Neuronal stem cell (in vitro differentiated cells): ENCODE measurements around the gene HACL1. TPM values are rescaled to one million over a fixed set of nuclear protein-coding genes. Genes with fewer than 3 reads are reported as not detected.

ENCODE experiments used
- DNase-seq: peaks from one replicate; pipeline ENCODE4 v3.0.0-alpha.2; 2013; ENCODE audit warnings: low spot score
- H2AFZ ChIP-seq: one replicate; pipeline ENCODE4 v1.6.1; 2013; ENCODE audit warnings: mild to moderate bottlenecking, low read length, inconsistent platforms
- H2AK5ac ChIP-seq: 2 replicates; pipeline ENCODE4 v1.6.1; 2013; ENCODE audit warnings: low read depth, mild to moderate bottlenecking, inconsistent platforms, low read length, moderate library complexity, mixed read lengths
- H2BK120ac ChIP-seq: 2 replicates; pipeline ENCODE4 v1.6.1; 2013; ENCODE audit warnings: low read depth, mild to moderate bottlenecking, inconsistent platforms, low read length, moderate library complexity, mixed read lengths
- H2BK12ac ChIP-seq: one replicate; pipeline ENCODE4 v1.6.1; 2013; ENCODE audit warnings: low read length, inconsistent platforms
- H2BK15ac ChIP-seq: 2 replicates; pipeline ENCODE4 v1.6.1; 2013; ENCODE audit warnings: mild to moderate bottlenecking, low read length, inconsistent platforms, mixed read lengths
- H2BK5ac ChIP-seq: one replicate; pipeline ENCODE4 v1.6.1; 2013; ENCODE audit warnings: inconsistent platforms, mild to moderate bottlenecking, low read length, moderate library complexity
- H3K14ac ChIP-seq: one replicate; pipeline ENCODE4 v1.6.1; 2013; ENCODE audit warnings: low read length, inconsistent platforms
- H3K18ac ChIP-seq: 2 replicates; pipeline ENCODE4 v1.6.1; 2013; ENCODE audit warnings: low read length, inconsistent platforms
- H3K23ac ChIP-seq: 2 replicates; pipeline ENCODE4 v1.6.1; 2013; ENCODE audit warnings: low read depth, mild to moderate bottlenecking, mixed read lengths, low read length, inconsistent platforms; ENCODE audit not compliant: poor library complexity
- H3K27ac ChIP-seq: replicated peaks from 3 replicates; pipeline ENCODE4 v1.5.1; 2013; ENCODE audit warnings: low read length, inconsistent platforms
- H3K27me3 ChIP-seq, 3 experiments: 2 replicates each; pipeline ENCODE4 v1.6.1; 2013; ENCODE audit warnings: low read length in 3 of 3, mild to moderate bottlenecking in 2 of 3, inconsistent platforms in 1 of 3, low read depth in 1 of 3, mixed read lengths in 1 of 3, moderate library complexity in 1 of 3; ENCODE audit not compliant: control insufficient read depth in 3 of 3, insufficient read depth in 3 of 3
- H3K36me3 ChIP-seq, 2 donors: replicated peaks in 1 of 2; 2 replicates each; pipeline ENCODE4 v1.6.1; 2013; ENCODE audit warnings: low read length in 2 of 2; ENCODE audit not compliant: control insufficient read depth in 2 of 2, insufficient read depth in 2 of 2
- H3K4ac ChIP-seq: 2 replicates; pipeline ENCODE4 v1.6.1; 2013; ENCODE audit warnings: inconsistent platforms, mild to moderate bottlenecking, low read length, moderate library complexity
- H3K4me1 ChIP-seq, 2 donors: 1 replicate in 1 of 2; 2 replicates in 1 of 2; pipeline ENCODE4 v1.6.1; 2013; ENCODE audit warnings: low read length in 2 of 2, low read depth in 1 of 2; ENCODE audit not compliant: control insufficient read depth in 2 of 2, insufficient read depth in 1 of 2
- H3K4me2 ChIP-seq: one replicate; pipeline ENCODE4 v1.6.1; 2013; ENCODE audit warnings: mild to moderate bottlenecking, low read length, inconsistent platforms; ENCODE audit not compliant: insufficient read depth, poor library complexity, severe bottlenecking
- H3K4me3 ChIP-seq, 2 donors: 2 replicates each; pipeline ENCODE4 v1.5.1; 2013; ENCODE audit warnings: low read length in 2 of 2, mild to moderate bottlenecking in 2 of 2, inconsistent platforms in 1 of 2, moderate library complexity in 1 of 2
- H3K79me1 ChIP-seq: one replicate; pipeline ENCODE4 v1.6.1; 2013; ENCODE audit warnings: low read depth, mild to moderate bottlenecking, inconsistent platforms, low read length, moderate library complexity
- H3K9ac ChIP-seq: one replicate; pipeline ENCODE4 v1.6.1; 2013; ENCODE audit warnings: mild to moderate bottlenecking, low read depth, low read length, inconsistent platforms; ENCODE audit not compliant: poor library complexity
- H3K9me3 ChIP-seq, 2 donors: replicated peaks in 1 of 2; 2 replicates each; pipeline versions ENCODE3 to v1.6.1; 2013; ENCODE audit warnings: low read length in 2 of 2, mild to moderate bottlenecking in 2 of 2, inconsistent platforms in 1 of 2, low read depth in 1 of 2, mixed read lengths in 1 of 2, moderate library complexity in 1 of 2; ENCODE audit not compliant: control insufficient read depth in 2 of 2, insufficient read depth in 1 of 2
- H4K8ac ChIP-seq: one replicate; pipeline ENCODE4 v1.6.1; 2013; ENCODE audit warnings: low read depth, mild to moderate bottlenecking, inconsistent platforms, low read length, moderate library complexity
- H4K91ac ChIP-seq: one replicate; pipeline ENCODE4 v1.6.1; 2013; ENCODE audit warnings: low read length, low read depth, mild to moderate bottlenecking, inconsistent platforms; ENCODE audit not compliant: poor library complexity
- WGBS, 2 donors: extraction: QIAGEN DNeasy Blood & Tissue Kit; methylation state at CpG; one replicate each; pipeline ENCODE4 v1.1.7; 2013; ENCODE audit warnings: missing lambda C conversion rate in 2 of 2, mixed read lengths in 1 of 2; ENCODE audit not compliant: insufficient read length in 2 of 2, insufficient replicate concordance in 1 of 2; ENCODE audit errors: extremely low coverage in 2 of 2; 5-methylcytosine and 5-hydroxymethylcytosine counted together
- polyA plus RNA-seq, 2 experiments: library from polyadenylated mRNA; stranded (reverse); fragments of 200-250 nt; gene quantifications; one replicate each; pipeline ENCODE4 v1.2.3, GENCODE V29; 2013

Gene HACL1
- polyA plus RNA-seq (2013, experiment 1 of 2), result 15.2 TPM
- 15.7 TPM for polyA plus RNA-seq (2013, experiment 2 of 2)

- peaks cover 4% of the 10 kb centered on the region in 2 donors for H3K4me1 ChIP-seq
- no peak within 1 kb of the TSS for H2AK5ac ChIP-seq
- H4K91ac ChIP-seq, result no peak within 1 kb of the TSS
- no peaks in the 10 kb centered on the region for H3K27me3 ChIP-seq
- H3K27ac ChIP-seq, result peak within 1 kb of the TSS; percentile 94
- H3K4me3 ChIP-seq, result peak within 1 kb of the TSS; percentile 83 to 98
- no peak within 1 kb of the TSS for H3K14ac ChIP-seq
- H3K9me3 ChIP-seq, result peaks cover 3 to 6% of the 10 kb centered on the region in 2 donors
- H2BK15ac ChIP-seq, result no peak within 1 kb of the TSS
- no peak within 1 kb of the TSS for H2BK120ac ChIP-seq
- H3K4ac ChIP-seq, result no peak within 1 kb of the TSS
- H2BK12ac ChIP-seq, result no peak within 1 kb of the TSS
- peak within 1 kb of the TSS; percentile 61 for H3K4me2 ChIP-seq
- peaks cover 8 to 37% of the 10 kb centered on the region in 2 donors for H3K36me3 ChIP-seq
- peak within 1 kb of the TSS; percentile 91 for H2AFZ ChIP-seq
- no peak within 1 kb of the TSS for H2BK5ac ChIP-seq
- H3K18ac ChIP-seq, result peak within 1 kb of the TSS; percentile 18
- peak; percentile 100 for DNase-seq
- WGBS, 2 donors, result no CpG with 5 or more reads among the region's 61 CpGs
- peak within 1 kb of the TSS; percentile 78 for H3K9ac ChIP-seq
- H3K79me1 ChIP-seq, result peaks cover 4% of the 10 kb centered on the region
- peak within 1 kb of the TSS; percentile 25 for H3K23ac ChIP-seq
- no peak within 1 kb of the TSS for H4K8ac ChIP-seq
Measured at GRCh38 chr3:15601399-15602145, at the start of gene HACL1, which contains the start of gene BTD. HACL1 (minus strand) TSS chr3:15601569; CDS start chr3:15601463, 106 bp downstream. BTD (plus strand) TSS chr3:15601745; CDS start chr3:15635440, 33,695 bp downstream.

GRCh38 chr3:15649858-15650257 lies 48.5 kb upstream of the HACL1 start:
- no peak overlapping the region for H2AFZ ChIP-seq
- no peak overlapping the region for H3K4ac ChIP-seq
- H2BK12ac ChIP-seq, result no peak overlapping the region
- H3K4me3 ChIP-seq, result no peak overlapping the region
- peaks cover 0 to 2% of the 10 kb centered on the region in 2 donors for H3K9me3 ChIP-seq
- no peak overlapping the region for H3K9ac ChIP-seq
- no peak overlapping the region for H3K18ac ChIP-seq
- H3K27me3 ChIP-seq, result no peaks in the 10 kb centered on the region
- no peak overlapping the region for H4K8ac ChIP-seq
- H3K4me1 ChIP-seq, result peaks cover 3 to 4% of the 10 kb centered on the region in 2 donors
- DNase-seq, result no peak
- no peak overlapping the region for H3K14ac ChIP-seq
- H3K27ac ChIP-seq, result no peak overlapping the region
- H2BK15ac ChIP-seq, result no peak overlapping the region
- H2BK5ac ChIP-seq, result no peak overlapping the region
- H2BK120ac ChIP-seq, result no peak overlapping the region
- no peaks in the 10 kb centered on the region for H3K79me1 ChIP-seq
- H4K91ac ChIP-seq, result no peak overlapping the region
- H3K4me2 ChIP-seq, result no peak overlapping the region
- H3K23ac ChIP-seq, result no peak overlapping the region
- H2AK5ac ChIP-seq, result no peak overlapping the region
- H3K36me3 ChIP-seq, result no peaks in the 10 kb centered on the region
- WGBS, 2 donors, result no CpG with 5 or more reads among the region's 5 CpGs

GRCh38 chr3:15649341-15649740 lies 48.0 kb upstream of the HACL1 start:
- no peak overlapping the region for H2BK5ac ChIP-seq
- H3K4me2 ChIP-seq, result no peak overlapping the region
- H4K8ac ChIP-seq, result no peak overlapping the region
- no peak overlapping the region for H3K14ac ChIP-seq
- H3K4me1 ChIP-seq, result peaks cover 3 to 4% of the 10 kb centered on the region in 2 donors
- no peaks in the 10 kb centered on the region for H3K79me1 ChIP-seq
- no peak for DNase-seq
- no peak overlapping the region for H3K4me3 ChIP-seq
- H3K27ac ChIP-seq, result no peak overlapping the region
- no peak overlapping the region for H3K23ac ChIP-seq
- no peak overlapping the region for H3K18ac ChIP-seq
- H3K4ac ChIP-seq, result no peak overlapping the region
- no peaks in the 10 kb centered on the region for H3K36me3 ChIP-seq
- H2AK5ac ChIP-seq, result no peak overlapping the region
- H2AFZ ChIP-seq, result no peak overlapping the region
- no peak overlapping the region for H2BK120ac ChIP-seq
- H3K9me3 ChIP-seq, result peaks cover 0 to 2% of the 10 kb centered on the region in 2 donors
- H4K91ac ChIP-seq, result no peak overlapping the region
- WGBS, 2 donors, result no CpG with 5 or more reads among the region's 3 CpGs
- H2BK12ac ChIP-seq, result no peak overlapping the region
- no peaks in the 10 kb centered on the region for H3K27me3 ChIP-seq
- no peak overlapping the region for H2BK15ac ChIP-seq
- H3K9ac ChIP-seq, result no peak overlapping the region

- H4K8ac ChIP-seq, result no peak overlapping the region
- no peak overlapping the region for H2AFZ ChIP-seq
- H2BK15ac ChIP-seq, result no peak overlapping the region
- H2BK12ac ChIP-seq, result no peak overlapping the region
- no peak overlapping the region for H3K4me3 ChIP-seq
- DNase-seq, result no peak
- no peak overlapping the region for H4K91ac ChIP-seq
- no peak overlapping the region for H3K9ac ChIP-seq
- H2BK5ac ChIP-seq, result no peak overlapping the region
- H3K14ac ChIP-seq, result no peak overlapping the region
- peaks cover 3 to 4% of the 10 kb centered on the region in 2 donors for H3K4me1 ChIP-seq
- peaks cover 0 to 2% of the 10 kb centered on the region in 2 donors for H3K9me3 ChIP-seq
- no peaks in the 10 kb centered on the region for H3K36me3 ChIP-seq
- no peak overlapping the region for H3K23ac ChIP-seq
- H3K27ac ChIP-seq, result no peak overlapping the region
- H3K4me2 ChIP-seq, result no peak overlapping the region
- WGBS, 2 donors, result no CpG with 5 or more reads among the region's 4 CpGs
- no peak overlapping the region for H3K18ac ChIP-seq
- H2BK120ac ChIP-seq, result no peak overlapping the region
- no peak overlapping the region for H3K4ac ChIP-seq
- no peaks in the 10 kb centered on the region for H3K27me3 ChIP-seq
- no peak overlapping the region for H2AK5ac ChIP-seq
- H3K79me1 ChIP-seq, result no peaks in the 10 kb centered on the region
Measured at GRCh38 chr3:15647611-15648167, 46.3 kb upstream of the HACL1 start.
